ENCODE data around the gene KRTAP4-12.
"Not testable (repeated sequence)": the region's sequence is repeated elsewhere in the genome, so short reads cannot be mapped to it uniquely, and the experiment has no call there.

KRTAP4-12 gene

DNA sequence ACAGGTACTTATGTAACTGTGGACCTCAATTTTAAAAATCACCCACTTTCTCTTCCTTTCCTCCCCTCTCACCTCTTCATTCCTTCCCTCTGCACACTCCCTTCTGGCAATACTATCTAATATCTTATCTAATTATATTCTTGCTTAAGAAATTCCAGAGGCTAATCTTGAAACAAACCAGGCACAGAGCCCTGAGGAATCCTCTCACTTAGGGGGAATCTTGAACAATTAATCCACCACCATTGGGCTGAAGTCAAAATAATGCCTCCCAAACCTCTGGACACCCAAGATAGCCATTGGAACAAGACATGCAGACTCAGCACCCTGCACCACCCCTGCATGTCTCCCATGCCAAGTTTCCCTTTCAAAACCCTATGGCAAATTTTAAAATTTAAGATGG is 17.4 kb upstream of the KRTAP4-12 start:
- no peak for TF ChIP-seq ZFX (IDR thresholded peaks at IDR 0.05)
- TF ChIP-seq, protein P1, sequence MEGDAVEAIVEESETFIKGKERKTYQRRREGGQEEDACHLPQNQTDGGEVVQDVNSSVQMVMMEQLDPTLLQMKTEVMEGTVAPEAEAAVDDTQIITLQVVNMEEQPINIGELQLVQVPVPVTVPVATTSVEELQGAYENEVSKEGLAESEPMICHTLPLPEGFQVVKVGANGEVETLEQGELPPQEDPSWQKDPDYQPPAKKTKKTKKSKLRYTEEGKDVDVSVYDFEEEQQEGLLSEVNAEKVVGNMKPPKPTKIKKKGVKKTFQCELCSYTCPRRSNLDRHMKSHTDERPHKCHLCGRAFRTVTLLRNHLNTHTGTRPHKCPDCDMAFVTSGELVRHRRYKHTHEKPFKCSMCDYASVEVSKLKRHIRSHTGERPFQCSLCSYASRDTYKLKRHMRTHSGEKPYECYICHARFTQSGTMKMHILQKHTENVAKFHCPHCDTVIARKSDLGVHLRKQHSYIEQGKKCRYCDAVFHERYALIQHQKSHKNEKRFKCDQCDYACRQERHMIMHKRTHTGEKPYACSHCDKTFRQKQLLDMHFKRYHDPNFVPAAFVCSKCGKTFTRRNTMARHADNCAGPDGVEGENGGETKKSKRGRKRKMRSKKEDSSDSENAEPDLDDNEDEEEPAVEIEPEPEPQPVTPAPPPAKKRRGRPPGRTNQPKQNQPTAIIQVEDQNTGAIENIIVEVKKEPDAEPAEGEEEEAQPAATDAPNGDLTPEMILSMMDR (conservative IDR thresholded peaks at IDR 0.05) = no peak
- no peak overlapping the region for H3K27ac ChIP-seq

- TF ChIP-seq ZFX (IDR thresholded peaks at IDR 0.05) = no peak
- TF ChIP-seq, protein P1 (conservative IDR thresholded peaks at IDR 0.05) = no peak
- H3K27ac ChIP-seq = no peak within 1 kb of the TSS
Observed at GRCh38 chr17:41140360-41141131, 16.6 kb upstream of the KRTAP4-12 start, which contains the start of gene KRTAP4-6. Gene KRTAP4-6 (minus strand): TSS chr17:41140544. CDS start chr17:41140487, 57 bp downstream.

GRCh38 chr17:41139865-41140264 is 15.9 kb upstream of the KRTAP4-12 start:
- not testable (repeated sequence) for H3K27ac ChIP-seq

DNA sequence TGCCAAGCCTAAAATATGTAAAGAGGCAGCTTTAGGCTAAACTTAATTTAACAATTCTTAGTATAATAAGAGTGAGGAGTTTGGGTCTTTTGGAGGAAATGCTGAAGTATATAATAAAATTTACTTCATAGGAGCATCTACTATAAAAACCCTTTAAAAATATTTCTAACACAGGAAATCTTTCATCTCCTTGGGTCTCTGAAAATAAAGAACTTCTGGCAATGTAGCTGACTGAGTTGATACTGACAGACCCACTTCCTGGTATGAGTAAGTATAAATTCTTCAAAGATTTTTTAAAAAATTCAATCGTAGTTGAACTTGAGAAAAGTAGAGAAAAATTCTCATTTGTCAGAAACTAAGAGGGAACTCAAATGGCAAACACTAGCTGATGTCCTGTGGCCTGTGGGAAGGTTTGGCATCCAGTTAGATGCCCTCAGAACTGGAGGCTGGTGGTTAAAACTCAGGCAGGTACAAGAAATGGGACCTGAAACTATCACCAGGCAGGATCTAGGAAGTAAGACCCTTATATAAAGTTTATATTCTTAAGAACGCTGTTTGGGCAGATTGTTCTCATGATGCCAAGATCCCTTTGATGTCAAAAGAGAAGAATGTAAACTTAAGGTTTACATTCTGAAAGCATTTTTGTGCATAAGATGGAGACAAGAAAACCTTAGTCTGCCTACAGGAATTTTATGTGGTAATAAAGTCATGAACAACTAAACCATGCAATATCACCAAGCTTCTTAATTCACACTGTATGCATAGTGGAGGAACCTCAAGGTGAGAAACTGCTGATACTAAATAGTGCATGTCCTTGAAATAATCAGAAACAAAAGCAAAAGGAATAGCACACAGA is 10.1 kb upstream of the KRTAP4-12 start:
- TF ChIP-seq ZFX (IDR thresholded peaks at IDR 0.05) = no peak
- H3K27ac ChIP-seq = no peak overlapping the region

DNA sequence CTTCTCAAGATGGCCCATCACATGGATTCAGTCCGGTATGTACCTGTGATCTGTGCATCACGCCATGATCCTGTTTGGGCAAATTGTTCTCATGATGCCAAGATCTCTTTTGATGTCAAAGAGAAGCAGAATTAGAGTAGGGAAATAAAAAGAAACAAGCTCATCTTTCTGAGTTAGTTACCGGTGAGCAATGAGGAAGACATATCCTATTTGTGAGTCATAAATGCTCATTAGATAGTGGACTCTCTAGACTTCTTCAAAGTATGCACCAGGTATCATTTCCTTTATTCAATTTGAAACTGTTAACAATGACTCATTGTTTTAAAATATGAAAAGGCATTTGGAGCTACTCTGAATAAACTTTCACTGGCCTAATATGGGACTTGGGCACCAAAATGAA is 8.0 kb upstream of the KRTAP4-12 start:
- TF ChIP-seq ZFX (IDR thresholded peaks at IDR 0.05) = no peak
- TF ChIP-seq, protein P1 (conservative IDR thresholded peaks at IDR 0.05) = no peak
- no peak overlapping the region for H3K27ac ChIP-seq

- no peak overlapping the region for H3K27ac ChIP-seq
- TF ChIP-seq ZFX (IDR thresholded peaks at IDR 0.05) = no peak
- TF ChIP-seq, protein P1 (conservative IDR thresholded peaks at IDR 0.05) = no peak
Observed at GRCh38 chr17:41127371-41127770, 3.4 kb upstream of the KRTAP4-12 start.

DNA sequence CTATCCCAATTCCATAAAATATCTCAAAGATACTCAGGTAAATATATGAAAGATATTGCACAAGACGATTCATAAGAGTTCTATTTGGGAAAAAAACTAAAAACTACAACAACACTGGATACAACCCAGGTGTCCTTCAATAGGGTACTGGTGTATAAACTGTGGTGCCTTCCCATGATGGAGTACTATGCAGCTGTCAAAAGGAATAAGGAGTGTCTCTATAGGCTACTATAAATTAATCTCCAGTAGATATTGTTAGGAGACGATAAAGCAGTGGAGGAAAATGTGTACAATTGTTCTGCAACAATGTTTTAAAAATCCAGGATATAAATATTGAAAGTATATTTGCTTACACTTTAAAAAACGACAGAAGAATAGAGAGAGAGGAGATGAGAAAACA is 2.4 kb upstream of the KRTAP4-12 start:
- H3K27ac ChIP-seq = no peak overlapping the region
- TF ChIP-seq, protein P1 (conservative IDR thresholded peaks at IDR 0.05) = no peak
- TF ChIP-seq ZFX (IDR thresholded peaks at IDR 0.05) = no peak

- TF ChIP-seq ZFX (IDR thresholded peaks at IDR 0.05) = no peak
- TF ChIP-seq, protein P1 (conservative IDR thresholded peaks at IDR 0.05) = no peak
Observed at GRCh38 chr17:41125064-41125463, 1.1 kb upstream of the KRTAP4-12 start.

DNA sequence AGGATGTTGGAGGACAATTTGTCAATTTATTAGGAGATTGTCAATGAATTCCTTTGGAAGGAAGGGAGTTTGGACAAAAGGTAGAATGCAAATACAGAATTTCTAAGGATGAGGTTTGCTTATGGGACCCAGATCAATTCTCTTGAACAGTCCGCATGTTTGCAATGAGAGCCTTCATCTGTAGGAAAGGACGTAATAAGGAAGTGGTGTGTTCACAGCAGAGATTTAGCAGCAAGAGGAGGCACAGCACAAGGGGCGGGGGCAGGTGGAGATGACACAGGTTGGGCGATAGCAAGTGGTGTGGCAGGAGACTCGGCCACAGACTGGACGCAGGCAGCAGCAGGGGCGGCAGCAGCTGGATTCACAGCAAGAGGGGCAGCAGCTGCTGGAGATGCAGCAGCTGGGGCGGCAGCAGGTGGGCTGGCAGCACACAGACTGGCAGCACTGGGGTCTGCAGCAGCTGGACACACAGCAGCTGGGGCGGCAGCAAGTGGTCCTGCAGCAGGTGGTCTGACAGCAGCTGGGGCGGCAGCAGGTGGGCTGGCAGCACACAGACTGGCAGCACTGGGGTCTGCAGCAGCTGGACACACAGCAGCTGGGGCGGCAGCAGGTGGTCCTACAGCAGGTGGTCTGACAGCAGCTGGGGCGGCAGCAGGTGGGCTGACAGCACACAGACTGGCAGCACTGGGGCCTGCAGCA is 541 bp downstream of the KRTAP4-12 start:
- H3K27ac ChIP-seq = not testable (repeated sequence)

More at GRCh38 chr17:41125064-41125463, 1.1 kb upstream of the KRTAP4-12 start:
- H3K27ac ChIP-seq = no peak overlapping the region
